AG04450 (cell line): ENCODE data around the gene DDX49. TPM values are rescaled to one million over a fixed set of nuclear protein-coding genes. Genes with fewer than 3 reads are reported as not detected.
A peak's percentile ranks its signal among the peaks of the same experiment; 100 is the strongest.

Experiments used
- CTCF ChIA-PET: fragments of 300-600, 350-600 bp; formaldehyde crosslinking; extraction: SDS; loops from one replicate; lab custom pipeline; 2022; ENCODE audit warnings: antibody characterized with exemption, inconsistent platforms; lab: Charles Lee
- POLR2A ChIA-PET: fragments of 350-600 bp; formaldehyde crosslinking; extraction: SDS; loops from one replicate; lab custom pipeline; 2021; ENCODE audit warnings: antibody characterized with exemption, inconsistent platforms; lab: Yijun Ruan, JAX
- DNase-seq: peaks from one replicate; pipeline ENCODE4 v3.0.0-alpha.2; 2011; ENCODE audit warnings: low read depth, low spot score
- H3K27ac ChIP-seq: one replicate; pipeline ENCODE4 v1.5.1; 2012; ENCODE audit warnings: low read depth, low read length, control low read depth
- H3K27me3 ChIP-seq: one replicate; pipeline ENCODE4 v1.6.0; 2012; ENCODE audit warnings: low read length; ENCODE audit not compliant: control insufficient read depth, insufficient read depth
- H3K4me3 ChIP-seq: 2 replicates; pipeline ENCODE4 v1.5.1; 2011; ENCODE audit warnings: mild to moderate bottlenecking, low read depth, low read length, control low read depth
- H3K9me3 ChIP-seq: 2 replicates; pipeline ENCODE4 v1.5.1; 2012; ENCODE audit warnings: low read length; ENCODE audit not compliant: control insufficient read depth, insufficient read depth
- CTCF ChIP-seq: IDR thresholded peaks from 2 replicates; pipeline ENCODE4 v1.5.1; 2011; ENCODE audit warnings: low read depth, low read length, control low read depth, inconsistent platforms
- polyA plus RNA-seq: library from polyadenylated mRNA; depleted of rRNA; stranded (reverse); fragments of >200 nt; gene quantifications from 2 replicates; pipeline ENCODE4 v1.2.3, GENCODE V29; 2011

The DDX49 gene
- polyA plus RNA-seq, 1 experiment, result 30.7 TPM

GRCh38 chr19:18966307-18966706 is 46.8 kb downstream of the DDX49 start:
- TF ChIP-seq CTCF, result no peak
- H3K4me3 ChIP-seq, result no peak overlapping the region
- peaks cover 2% of the 10 kb centered on the region for H3K27me3 ChIP-seq
- no peak for DNase-seq
- ChIA-PET POLR2A (interaction anchor here (0.6 kb wide), 2 partner anchors 378 to 502 kb away, joined by 5 to 6 read pairs; partner anchors contain the start of gene REX1BD), CTCF (interaction anchor here (1.2 kb wide), 1 partner anchor 29 kb away, joined by 3 read pairs; no protein-coding TSS in a partner anchor)
- H3K27ac ChIP-seq, result no peak overlapping the region
- peaks cover 5% of the 10 kb centered on the region; the same call in 1 of the 2 replicates for H3K9me3 ChIP-seq

- CTCF ChIA-PET, result no interaction called here
- Histone ChIP-seq H3K4me3 (no peak overlapping the region), H3K27me3 (no peaks in the 10 kb centered on the region), H3K27ac (no peak overlapping the region), H3K9me3 (peaks cover 5% of the 10 kb centered on the region; the same call in 1 of the 2 replicates)
- no peak for TF ChIP-seq CTCF
- no peak for DNase-seq
- POLR2A ChIA-PET, result no interaction called here
These were observed 48.0 kb downstream of the DDX49 start for GRCh38 chr19:18967358-18968146.

- TF ChIP-seq CTCF, result no peak
- H3K9me3 ChIP-seq, result peaks cover 5% of the 10 kb centered on the region; the same call in 1 of the 2 replicates
- POLR2A ChIA-PET, result no interaction called here
- H3K27me3 ChIP-seq, result no peaks in the 10 kb centered on the region
- CTCF ChIA-PET, result no interaction called here
- H3K4me3 ChIP-seq, result no peak overlapping the region
- peak overlapping the region; percentile 68 for H3K27ac ChIP-seq
- no peak for DNase-seq
These were observed 50.6 kb downstream of the DDX49 start for GRCh38 chr19:18969931-18970659.

- no peak for TF ChIP-seq CTCF
- H3K27ac ChIP-seq, result peak overlapping the region; percentile 31
- H3K9me3 ChIP-seq, result peaks cover 5% of the 10 kb centered on the region; the same call in 1 of the 2 replicates
- no peak overlapping the region for H3K4me3 ChIP-seq
- ChIA-PET CTCF (interaction anchor here (1.1 to 1.5 kb wide), 2 partner anchors 14 to 49 kb away, joined by 3 to 8 read pairs; no protein-coding TSS in a partner anchor), POLR2A (interaction anchor here (0.7 kb wide), 1 partner anchor 22 kb away, joined by 7 read pairs; no protein-coding TSS in a partner anchor)
- no peaks in the 10 kb centered on the region for H3K27me3 ChIP-seq
- no peak for DNase-seq
These were observed 52.8 kb downstream of the DDX49 start for GRCh38 chr19:18972301-18972811.
